SK-N-MC (cell line): Measurements from ENCODE around the gene TPM1.

Experiments used
- EZH2 ChIP-seq: fragments of 200-600 bp; sonication (generic); IDR thresholded peaks from one replicate; pipeline ENCODE4 v1.6.1; 2017; ENCODE audit warnings: antibody characterized with exemption
- FOXP2 ChIP-seq: optimal IDR thresholded peaks from 2 replicates; pipeline ENCODE3; 2011; ENCODE audit warnings: mild to moderate bottlenecking, moderate library complexity; ENCODE audit not compliant: insufficient read depth; ENCODE audit errors: extremely low read length, control extremely low read depth
- POLR2AphosphoS5 ChIP-seq: IDR thresholded peaks from 2 replicates; pipeline ENCODE4 v1.6.1; 2012; ENCODE audit warnings: mild to moderate bottlenecking, low read depth, low read length, borderline replicate concordance

DNA sequence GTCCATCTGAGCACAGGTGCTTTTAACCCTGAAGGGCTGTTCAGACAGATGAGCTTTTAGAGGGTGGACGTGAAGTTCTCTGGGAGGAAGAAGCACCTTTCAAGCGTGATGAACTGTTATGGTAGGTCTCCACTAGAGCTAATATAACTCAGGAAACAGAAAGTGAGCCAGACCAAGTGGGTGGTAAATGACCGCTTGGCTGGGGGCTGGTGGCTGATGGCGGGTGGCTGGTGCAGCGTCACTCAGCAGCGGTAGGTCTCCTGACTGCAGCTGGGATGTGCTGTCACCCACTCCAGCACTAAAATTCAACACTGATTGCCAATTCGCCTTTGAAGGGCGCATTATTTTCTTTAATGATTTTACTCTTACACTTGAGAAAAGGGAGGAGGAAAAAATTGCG is 47.9 kb downstream of the TPM1 start:
- TF ChIP-seq POLR2AphosphoS5: no peak
- no peak for TF ChIP-seq FOXP2
- no peak for TF ChIP-seq EZH2
